Choroid plexus epithelial cell (primary cell): ENCODE measurements around the gene NLGN2.

Experiments used
- DNase-seq: peaks from one replicate; pipeline ENCODE4 v3.0.0-alpha.2; 2010; ENCODE audit warnings: low read depth
- H3K4me3 ChIP-seq: 2 replicates; pipeline ENCODE4 v1.5.1; 2011; ENCODE audit warnings: low read depth, mild to moderate bottlenecking, control low read depth, low read length, moderate library complexity
- CTCF ChIP-seq: conservative IDR thresholded peaks from 2 replicates; pipeline ENCODE4 v1.5.1; 2011; ENCODE audit warnings: low read depth, mild to moderate bottlenecking, control low read depth, inconsistent platforms, low read length, moderate library complexity

The NLGN2 gene

GRCh38 chr17:7408863-7409262 lies 1.2 kb downstream of the NLGN2 start:
- no peak for TF ChIP-seq CTCF
- no peak overlapping the region for H3K4me3 ChIP-seq
- DNase-seq, result no peak

GRCh38 chr17:7409716-7410115 lies 2.1 kb downstream of the NLGN2 start:
- no peak overlapping the region for H3K4me3 ChIP-seq
- TF ChIP-seq CTCF, result no peak
- DNase-seq, result no peak

- no peak for DNase-seq
- TF ChIP-seq CTCF, result no peak
- no peak overlapping the region for H3K4me3 ChIP-seq
Measured at GRCh38 chr17:7410634-7411426, 3.2 kb downstream of the NLGN2 start.

GRCh38 chr17:7411427-7411750 lies 3.7 kb downstream of the NLGN2 start:
- no peak for DNase-seq
- no peak overlapping the region for H3K4me3 ChIP-seq
- no peak for TF ChIP-seq CTCF

- no peak overlapping the region for H3K4me3 ChIP-seq
- peak; percentile 42 for DNase-seq
- TF ChIP-seq CTCF, result no peak
Measured at GRCh38 chr17:7413346-7413985, 5.8 kb downstream of the NLGN2 start.

GRCh38 chr17:7414837-7415236 lies 7.2 kb downstream of the NLGN2 start:
- no peak for TF ChIP-seq CTCF
- no peak overlapping the region for H3K4me3 ChIP-seq

GRCh38 chr17:7415784-7416183 lies 8.1 kb downstream of the NLGN2 start:
- no peak overlapping the region for H3K4me3 ChIP-seq
- no peak for DNase-seq
- no peak for TF ChIP-seq CTCF

More at GRCh38 chr17:7414837-7415236, 7.2 kb downstream of the NLGN2 start:
- DNase-seq, result no peak
